GM12872 (cell line): Measurements from ENCODE around the gene SMOC2.

Experiments
- TF ChIP-seq, protein P1 (sequence below): IDR thresholded peaks from 3 replicates; pipeline ENCODE4 v1.5.1; 2011; ENCODE audit warnings: low read depth, mild to moderate bottlenecking, low read length, moderate library complexity; ENCODE audit not compliant: insufficient read depth

SMOC2 gene

DNA sequence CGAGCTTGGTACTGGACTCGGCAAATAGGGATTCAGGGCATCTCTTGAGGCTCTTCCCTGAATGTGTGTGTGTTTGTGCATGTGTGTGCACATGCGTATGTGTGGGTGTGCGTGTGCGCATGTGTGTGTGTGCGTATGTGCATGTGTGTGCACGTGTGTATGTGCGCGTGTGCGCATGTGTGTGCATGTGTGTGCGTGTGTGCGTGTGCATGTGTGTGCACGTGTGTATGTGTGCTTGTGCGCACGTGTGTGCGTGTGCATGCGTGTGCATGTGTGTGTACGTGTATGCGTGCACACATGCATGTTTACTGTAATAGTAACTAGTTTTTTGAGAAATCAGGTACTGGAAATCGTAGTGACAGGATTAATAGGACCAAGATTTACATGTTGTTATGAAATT, 117.7 kb downstream of the SMOC2 start:
- TF ChIP-seq, protein P1, sequence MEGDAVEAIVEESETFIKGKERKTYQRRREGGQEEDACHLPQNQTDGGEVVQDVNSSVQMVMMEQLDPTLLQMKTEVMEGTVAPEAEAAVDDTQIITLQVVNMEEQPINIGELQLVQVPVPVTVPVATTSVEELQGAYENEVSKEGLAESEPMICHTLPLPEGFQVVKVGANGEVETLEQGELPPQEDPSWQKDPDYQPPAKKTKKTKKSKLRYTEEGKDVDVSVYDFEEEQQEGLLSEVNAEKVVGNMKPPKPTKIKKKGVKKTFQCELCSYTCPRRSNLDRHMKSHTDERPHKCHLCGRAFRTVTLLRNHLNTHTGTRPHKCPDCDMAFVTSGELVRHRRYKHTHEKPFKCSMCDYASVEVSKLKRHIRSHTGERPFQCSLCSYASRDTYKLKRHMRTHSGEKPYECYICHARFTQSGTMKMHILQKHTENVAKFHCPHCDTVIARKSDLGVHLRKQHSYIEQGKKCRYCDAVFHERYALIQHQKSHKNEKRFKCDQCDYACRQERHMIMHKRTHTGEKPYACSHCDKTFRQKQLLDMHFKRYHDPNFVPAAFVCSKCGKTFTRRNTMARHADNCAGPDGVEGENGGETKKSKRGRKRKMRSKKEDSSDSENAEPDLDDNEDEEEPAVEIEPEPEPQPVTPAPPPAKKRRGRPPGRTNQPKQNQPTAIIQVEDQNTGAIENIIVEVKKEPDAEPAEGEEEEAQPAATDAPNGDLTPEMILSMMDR = no peak

DNA sequence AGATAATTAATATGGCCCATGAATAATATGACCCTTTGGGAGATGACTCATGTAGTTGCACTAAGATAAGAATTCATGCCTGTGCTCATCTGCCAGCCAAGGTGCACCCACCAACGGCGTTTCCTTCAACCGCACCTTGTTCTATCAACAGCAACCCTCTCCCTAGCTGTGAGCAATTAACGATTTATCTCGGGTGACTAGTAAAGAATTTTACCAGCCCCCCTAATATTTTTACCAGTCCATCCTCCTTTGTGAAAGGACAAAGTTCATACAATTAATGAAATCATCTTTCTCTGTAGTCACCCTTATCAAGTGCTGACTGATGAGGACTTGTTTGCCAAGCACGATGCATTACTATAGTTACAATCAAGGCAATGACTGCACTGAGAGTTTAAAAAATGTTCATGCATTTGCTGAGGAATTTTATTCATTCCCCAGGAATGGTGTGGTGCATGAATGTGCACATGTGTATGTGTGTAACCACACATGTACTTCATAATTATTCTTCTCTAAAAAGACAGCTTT, 118.7 kb downstream of the SMOC2 start:
- TF ChIP-seq, protein P1 = no peak

DNA sequence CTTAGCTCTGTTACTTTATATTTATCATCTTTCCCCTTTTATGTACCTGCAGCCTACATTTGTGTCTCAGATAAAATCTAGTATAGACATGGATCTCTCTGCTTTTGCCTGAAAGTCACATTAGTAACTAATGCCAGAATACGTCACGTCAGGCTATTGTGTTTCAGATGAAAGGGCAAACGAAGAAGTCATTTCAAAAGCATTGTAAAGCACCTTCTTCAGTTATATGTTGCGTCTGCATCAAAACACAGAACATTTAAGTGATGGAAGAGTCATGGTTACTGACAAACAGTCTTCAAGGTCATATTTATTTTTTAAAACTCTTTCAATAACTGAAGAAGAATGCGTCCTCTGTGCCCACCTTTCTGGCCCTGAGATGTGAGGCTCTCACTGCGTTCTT, 119.1 kb downstream of the SMOC2 start:
- TF ChIP-seq, protein P1 = no peak

DNA sequence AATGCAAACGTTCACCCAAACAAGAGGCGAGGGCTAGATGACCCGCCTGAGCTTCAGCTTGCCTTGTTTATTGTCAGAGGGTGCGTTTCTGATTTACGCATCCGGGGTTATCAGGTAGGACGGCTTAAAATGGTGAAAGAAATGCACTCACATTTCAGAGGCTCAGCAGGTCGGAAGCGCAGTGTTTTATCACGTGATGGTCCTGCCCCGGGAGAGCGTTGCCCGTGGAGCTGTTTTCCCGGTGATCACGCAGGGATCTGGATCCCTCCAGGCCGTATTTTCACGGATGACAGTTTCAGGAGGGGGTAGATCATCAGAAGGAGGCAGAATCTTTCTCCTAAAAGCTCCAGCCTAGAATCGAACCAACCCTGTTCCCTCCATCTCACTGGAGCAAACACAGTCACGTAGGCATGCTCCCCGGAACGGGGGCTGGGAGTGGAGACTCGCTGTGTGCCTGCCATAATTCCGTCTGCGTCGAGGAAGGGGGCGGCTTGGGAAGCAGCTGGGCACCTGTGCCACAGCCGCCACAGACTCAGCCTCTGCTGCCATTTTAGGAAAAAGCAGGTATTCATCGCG, 121.7 kb downstream of the SMOC2 start:
- TF ChIP-seq, protein P1 = no peak

DNA sequence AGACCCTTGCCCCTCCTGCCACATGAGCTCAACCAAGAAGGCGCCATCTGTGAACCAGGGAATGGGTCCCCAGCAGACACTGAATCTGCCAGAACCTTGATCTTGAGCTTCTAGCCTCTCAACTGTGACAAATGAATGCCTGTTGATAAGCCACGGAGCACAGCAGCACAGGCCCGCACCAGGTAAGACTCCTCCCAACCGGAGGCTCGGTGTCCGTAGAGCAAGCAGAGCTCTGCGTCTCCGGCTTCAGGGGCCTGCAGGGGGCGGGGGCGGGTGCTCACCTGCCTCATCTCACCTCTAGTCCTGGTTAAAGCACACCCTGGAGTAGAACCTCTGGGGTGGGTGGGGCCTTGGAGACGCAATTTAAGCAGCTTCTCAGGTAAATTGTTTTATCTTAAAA, 122.7 kb downstream of the SMOC2 start:
- TF ChIP-seq, protein P1 = no peak

DNA sequence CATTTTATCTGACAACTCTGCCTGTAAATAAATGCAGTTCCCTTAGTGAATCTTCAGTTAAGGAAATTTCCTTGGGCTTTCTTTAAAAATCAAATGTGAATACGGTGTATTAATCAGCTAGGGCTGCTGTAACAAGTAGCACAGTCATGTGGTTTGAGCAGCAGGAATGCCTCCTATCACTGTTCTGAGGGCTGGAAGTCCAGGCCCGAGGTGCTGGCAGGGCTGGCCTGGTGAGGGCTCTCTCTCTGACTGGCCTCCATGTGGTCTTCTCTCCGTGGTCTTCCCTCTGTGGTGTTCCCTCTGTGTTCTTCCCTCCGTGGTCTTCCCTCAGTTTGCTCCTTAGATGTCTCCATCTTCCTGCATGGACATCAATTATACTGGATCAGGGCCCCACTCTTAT, 124.1 kb downstream of the SMOC2 start:
- TF ChIP-seq, protein P1 = no peak

DNA sequence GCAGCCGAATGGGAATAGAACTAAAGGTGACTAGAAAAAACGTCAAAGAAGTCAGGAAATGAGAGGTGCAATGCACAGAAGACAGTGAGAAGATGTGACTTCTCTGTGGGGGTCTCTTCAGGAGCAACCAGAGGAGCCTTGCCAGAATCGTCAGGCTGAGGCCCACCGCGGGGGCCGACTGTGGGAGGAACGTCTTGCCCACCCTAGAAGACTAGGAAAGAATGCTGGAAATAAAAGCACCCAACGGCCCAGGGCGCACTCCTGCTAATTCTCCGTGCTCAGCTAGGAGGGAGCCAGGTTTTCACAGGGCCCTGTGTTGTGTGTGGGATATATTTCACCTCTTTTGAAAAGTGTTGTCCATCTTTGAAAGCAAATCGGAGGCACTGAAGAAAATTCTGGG, 129.2 kb downstream of the SMOC2 start:
- TF ChIP-seq, protein P1 = no peak

DNA sequence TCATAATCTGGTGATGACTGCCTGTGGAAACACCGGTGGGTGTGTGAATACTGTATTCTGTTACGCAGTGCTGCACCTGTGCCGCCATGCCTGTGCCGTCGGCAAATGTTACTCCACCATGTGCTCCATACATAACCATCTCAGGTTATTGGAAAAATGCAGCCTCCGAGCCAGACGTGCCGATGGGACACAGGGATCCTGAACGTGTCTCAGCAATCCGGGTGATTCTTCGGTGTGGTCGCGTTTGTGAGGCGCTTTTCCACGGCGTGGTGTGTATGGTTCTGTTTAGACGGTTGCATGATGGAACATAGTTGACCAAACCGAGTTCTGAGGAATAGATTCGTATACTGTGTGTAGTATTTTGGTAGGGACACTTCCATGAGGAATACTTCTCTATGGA, 130.3 kb downstream of the SMOC2 start:
- TF ChIP-seq, protein P1 = no peak
